A549 (cell line): Measurements from ENCODE around the gene PAN2. TPM values are rescaled to one million over a fixed set of nuclear protein-coding genes. Genes with fewer than 3 reads are reported as not detected.
A peak's percentile ranks its signal among the peaks of the same experiment; 100 is the strongest.

Experiments
- ATAC-seq, 2 experiments: fragments of 200-7000 bp in 1 of 2; fragments of >200 bp in 1 of 2; cut with Nextera tagmentation in 1 of 2; cut with Tn5 transposase in 1 of 2; 3 replicates each; pipeline versions ENCODE4 v1.8.0 to v1.9.1; 2018 to 2020; ENCODE audit warnings: mild to moderate bottlenecking in 1 of 2, moderate library complexity in 1 of 2
- CTCF ChIA-PET: fragments of 300-600 bp; sonication (Branson Sonifier 250); formaldehyde crosslinking; extraction: SDS; loops from one replicate; lab custom pipeline; 2021; ENCODE audit warnings: antibody characterized with exemption, inconsistent platforms; lab: Yijun Ruan, JAX
- POLR2A ChIA-PET: fragments of 350-600 bp; formaldehyde crosslinking; extraction: SDS; loops from one replicate; lab custom pipeline; 2021; ENCODE audit warnings: antibody characterized with exemption, inconsistent platforms; lab: Yijun Ruan, JAX
- DNase-seq, 2 experiments: peaks; one replicate each; pipeline versions ENCODE4 v3.0.0 to v3.0.0-alpha.2; 2011 to 2016; ENCODE audit warnings: low read depth in 1 of 2, low spot score in 1 of 2
- FAIRE-seq: peaks from 2 replicates; lab custom pipeline; 2011; peaks lifted over from hg19 to GRCh38; lab: Jason Lieb, UNC
- H3K27ac ChIP-seq, 2 experiments: fragments of >200 bp; sonication (Bioruptor Twin); formaldehyde crosslinking; 3 replicates each; pipeline ENCODE4 v1.5.1; 2016 to 2017
- H3K4me1 ChIP-seq: fragments of >200 bp; sonication (Bioruptor Twin); formaldehyde crosslinking; 3 replicates; pipeline ENCODE4 v1.6.1; 2016
- H3K4me2 ChIP-seq: fragments of >200 bp; sonication (Bioruptor Twin); formaldehyde crosslinking; 3 replicates; pipeline ENCODE4 v1.6.1; 2016
- H3K4me3 ChIP-seq: fragments of >200 bp; sonication (Bioruptor Twin); formaldehyde crosslinking; 3 replicates; pipeline ENCODE4 v1.5.1; 2016
- H3K9me3 ChIP-seq: fragments of >200 bp; sonication (Bioruptor Twin); formaldehyde crosslinking; 3 replicates; pipeline ENCODE4 v1.6.1; 2016
- CBX8 ChIP-seq: fragments of 200-600 bp; sonication (generic); IDR thresholded peaks from 2 replicates; pipeline ENCODE4 v1.6.1; 2016
- CEBPB ChIP-seq, 2 experiments: fragments of >200 bp in 1 of 2; sonication (Bioruptor Twin) in 1 of 2; formaldehyde crosslinking in 1 of 2; IDR thresholded peaks; 2 replicates each; pipeline ENCODE4 v1.6.1; 2012 to 2016
- FOSB ChIP-seq: fragments of 250-450 bp; sonication (Bioruptor Pico); IDR thresholded peaks from 2 replicates; pipeline ENCODE4 v1.5.0; 2020; ENCODE audit warnings: mild to moderate bottlenecking, moderate library complexity
- GATA3 ChIP-seq: IDR thresholded peaks from 2 replicates; pipeline ENCODE4 v1.6.1; 2012; ENCODE audit warnings: borderline replicate concordance
- HOXA7 ChIP-seq: fragments of 250-450 bp; sonication (Bioruptor Pico); IDR thresholded peaks from 2 replicates; pipeline ENCODE4 v1.5.0; 2020; ENCODE audit warnings: mild to moderate bottlenecking, moderate library complexity
- KDM5A ChIP-seq: fragments of 200-600 bp; sonication (generic); IDR thresholded peaks from 2 replicates; pipeline ENCODE4 v1.6.1; 2016; ENCODE audit warnings: antibody characterized with exemption, mild to moderate bottlenecking
- NFE2L2 ChIP-seq: fragments of 150-350 bp; conservative IDR thresholded peaks from 2 replicates; pipeline ENCODE4 v1.6.1; 2014; ENCODE audit warnings: low read length
- POLR2A ChIP-seq: IDR thresholded peaks from 2 replicates; pipeline ENCODE4 v1.6.1; 2012; ENCODE audit warnings: mild to moderate bottlenecking, low read length
- SREBF2 ChIP-seq: fragments of 450-650 bp; IDR thresholded peaks from 2 replicates; pipeline ENCODE4 v1.6.1; 2014; ENCODE audit warnings: mild to moderate bottlenecking, moderate library complexity
- TP53 ChIP-seq: fragments of 250-450 bp; sonication (Bioruptor Pico); IDR thresholded peaks from 2 replicates; pipeline ENCODE4 v1.5.0; 2021; ENCODE audit warnings: mild to moderate bottlenecking, moderate library complexity
- ZFP36 ChIP-seq: fragments of 450-650 bp; IDR thresholded peaks from 2 replicates; pipeline ENCODE4 v1.6.1; 2014; ENCODE audit warnings: borderline replicate concordance; ENCODE audit not compliant: partially characterized antibody
- WGBS: methylation state at CpG from one replicate; pipeline ENCODE4 v1.1.6; 2017; ENCODE audit errors: missing lambda C conversion rate; 5-methylcytosine and 5-hydroxymethylcytosine counted together
- polyA plus RNA-seq, 4 experiments: library from polyadenylated mRNA; depleted of rRNA in 3 of 4; stranded (reverse); fragments of >200 nt; fragmentation: RNase III in 1 of 4; extraction: RNeasy Plus Mini Kit Qiagen cat#74134 plus additional on column Dnase treatment in 1 of 4; gene quantifications; 2 replicates in 3 of 4; 3 replicates in 1 of 4; pipeline ENCODE4 v1.2.3, GENCODE V29; 2011 to 2017
- TF ChIP-seq, protein P1 (sequence below): fragments of 250-450 bp; sonication (Bioruptor Pico); IDR thresholded peaks from 2 replicates; pipeline ENCODE4 v1.5.0; 2020; ENCODE audit warnings: low read depth, mild to moderate bottlenecking, moderate library complexity
- TF ChIP-seq, protein P2 (sequence below): fragments of >200 bp; sonication (Bioruptor Twin); formaldehyde crosslinking; IDR thresholded peaks from 3 replicates; pipeline ENCODE4 v1.5.1; 2016
- TF ChIP-seq, protein P3 (sequence below): fragments of >200 bp; sonication (Bioruptor Twin); formaldehyde crosslinking; IDR thresholded peaks from 2 replicates; pipeline ENCODE4 v1.6.1; 2016
- TF ChIP-seq, protein P4 (sequence below): IDR thresholded peaks from 2 replicates; pipeline ENCODE4 v1.6.1; 2012; ENCODE audit warnings: low read depth, borderline replicate concordance
- TF ChIP-seq, protein P5 (sequence below): fragments of >200 bp; sonication (Bioruptor Twin); formaldehyde crosslinking; IDR thresholded peaks from 3 replicates; pipeline ENCODE4 v1.6.1; 2016

The PAN2 gene
- polyA plus RNA-seq, 2 of the 4 experiments (the other 2 are of a cell fraction), result 30.0 to 66.8 TPM

DNA sequence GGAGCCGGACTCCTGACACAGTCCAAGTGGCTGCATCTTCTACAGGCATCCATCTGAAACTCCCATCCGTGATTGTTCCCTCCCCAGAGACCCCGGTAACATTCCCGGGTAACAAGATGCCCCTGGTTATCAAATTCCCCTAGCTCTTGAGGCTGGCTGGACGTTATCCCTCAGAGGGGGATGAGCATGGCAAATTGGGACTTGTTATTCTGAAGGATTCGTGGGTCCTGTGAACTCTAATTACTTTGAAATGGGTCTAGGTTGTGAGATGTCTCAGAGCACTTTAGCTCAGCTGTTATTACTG lies 642 bp upstream of the PAN2 start:
- DNase-seq (no peak), FAIRE-seq (no peak), ATAC-seq (peak; percentile 3; a peak in 4 of 6 replicates)
- Histone ChIP-seq H3K9me3 (no peaks in the 10 kb centered on the region), H3K4me2 (peak overlapping the region; percentile 83), H3K4me3 (peak overlapping the region; percentile 54), H3K4me1 (peaks cover 15% of the 10 kb centered on the region), H3K27ac (peak overlapping the region; percentile 91 to 92)
- CTCF ChIA-PET, result interaction anchor here (0.6 to 2.6 kb wide), 11 partner anchors 9 to 190 kb away, joined by 3 to 9 read pairs (median 3); partner anchors contain the start of gene STAT2
- peak; percentile 78; the same call in 1 of the 2 replicates for TF ChIP-seq TP53 (CRISPR knock-in tag)
- TF ChIP-seq, protein P1, sequence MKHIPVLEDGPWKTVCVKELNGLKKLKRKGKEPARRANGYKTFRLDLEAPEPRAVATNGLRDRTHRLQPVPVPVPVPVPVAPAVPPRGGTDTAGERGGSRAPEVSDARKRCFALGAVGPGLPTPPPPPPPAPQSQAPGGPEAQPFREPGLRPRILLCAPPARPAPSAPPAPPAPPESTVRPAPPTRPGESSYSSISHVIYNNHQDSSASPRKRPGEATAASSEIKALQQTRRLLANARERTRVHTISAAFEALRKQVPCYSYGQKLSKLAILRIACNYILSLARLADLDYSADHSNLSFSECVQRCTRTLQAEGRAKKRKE (CRISPR knock-in tag), result no peak
- TF ChIP-seq CBX8, result no peak
- TF ChIP-seq, protein P2, sequence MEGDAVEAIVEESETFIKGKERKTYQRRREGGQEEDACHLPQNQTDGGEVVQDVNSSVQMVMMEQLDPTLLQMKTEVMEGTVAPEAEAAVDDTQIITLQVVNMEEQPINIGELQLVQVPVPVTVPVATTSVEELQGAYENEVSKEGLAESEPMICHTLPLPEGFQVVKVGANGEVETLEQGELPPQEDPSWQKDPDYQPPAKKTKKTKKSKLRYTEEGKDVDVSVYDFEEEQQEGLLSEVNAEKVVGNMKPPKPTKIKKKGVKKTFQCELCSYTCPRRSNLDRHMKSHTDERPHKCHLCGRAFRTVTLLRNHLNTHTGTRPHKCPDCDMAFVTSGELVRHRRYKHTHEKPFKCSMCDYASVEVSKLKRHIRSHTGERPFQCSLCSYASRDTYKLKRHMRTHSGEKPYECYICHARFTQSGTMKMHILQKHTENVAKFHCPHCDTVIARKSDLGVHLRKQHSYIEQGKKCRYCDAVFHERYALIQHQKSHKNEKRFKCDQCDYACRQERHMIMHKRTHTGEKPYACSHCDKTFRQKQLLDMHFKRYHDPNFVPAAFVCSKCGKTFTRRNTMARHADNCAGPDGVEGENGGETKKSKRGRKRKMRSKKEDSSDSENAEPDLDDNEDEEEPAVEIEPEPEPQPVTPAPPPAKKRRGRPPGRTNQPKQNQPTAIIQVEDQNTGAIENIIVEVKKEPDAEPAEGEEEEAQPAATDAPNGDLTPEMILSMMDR, result no peak; the same call in 2 of the 3 replicates
- TF ChIP-seq, protein P3, sequence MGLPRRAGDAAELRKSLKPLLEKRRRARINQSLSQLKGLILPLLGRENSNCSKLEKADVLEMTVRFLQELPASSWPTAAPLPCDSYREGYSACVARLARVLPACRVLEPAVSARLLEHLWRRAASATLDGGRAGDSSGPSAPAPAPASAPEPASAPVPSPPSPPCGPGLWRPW, result no peak
- no peak for TF ChIP-seq GATA3
- 0 out of 2 replicates have a peak, but pooled peaks have one; percentile 18 for TF ChIP-seq POLR2A
- WGBS, result 9% methylated on average over 6 of the region's 6 CpGs
- POLR2A ChIA-PET, result interaction anchor here (0.5 to 2.5 kb wide), 5 partner anchors 18 to 345 kb away, joined by 3 to 21 read pairs (median 8); partner anchors contain the start of genes CNPY2, SPRYD4, STAT2 and TIMELESS

DNA sequence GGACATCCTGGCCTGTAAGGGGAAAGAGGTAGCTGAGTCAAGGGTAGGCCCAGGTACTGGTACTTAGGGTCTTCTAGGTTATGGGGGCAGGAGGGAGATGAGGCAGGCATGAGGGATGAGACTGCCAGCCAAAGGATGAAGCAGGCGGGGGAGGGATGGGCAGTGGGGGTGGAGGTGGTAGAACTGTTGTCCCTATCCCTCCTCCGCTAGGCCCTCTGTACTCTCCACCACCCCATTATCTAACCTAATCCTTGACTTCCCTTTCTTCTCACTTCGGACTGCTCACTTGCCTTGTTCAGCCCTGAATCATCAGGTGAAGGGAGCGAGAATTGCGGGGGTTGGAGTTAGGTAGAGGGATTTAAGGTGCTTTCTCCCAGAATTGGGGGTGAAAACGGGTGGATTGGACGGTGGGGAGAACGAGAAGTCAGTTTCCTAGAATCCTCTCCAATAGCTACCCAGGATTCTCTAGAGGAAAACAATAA lies 562 bp downstream of the PAN2 start:
- ChIA-PET POLR2A (interaction anchor here (0.5 to 2.5 kb wide), 9 partner anchors 9 to 1009 kb away, joined by 3 to 21 read pairs (median 3); partner anchors contain the start of genes CNPY2, SPRYD4, STAT2 and TIMELESS), CTCF (interaction anchor here (0.6 to 2.4 kb wide), 8 partner anchors 12 to 203 kb away, joined by 3 to 14 read pairs (median 4); partner anchors contain the start of gene COQ10A)
- peak overlapping the region; percentile 91 to 92 for H3K27ac ChIP-seq
- ATAC-seq (peak; percentile 11 to 27), FAIRE-seq (no peak), DNase-seq (peak in 1 of 2 experiments; percentile 31)
- peak overlapping the region; percentile 54 for H3K4me3 ChIP-seq
- WGBS, result 31% methylated on average over 8 of the region's 8 CpGs
- H3K4me1 ChIP-seq, result peaks cover 15% of the 10 kb centered on the region
- TF ChIP-seq ZFP36 (no peak), GATA3 (no peak), FOSB (CRISPR knock-in tag) (peak; percentile 29; the same call in 1 of the 2 replicates), KDM5A (no peak), HOXA7 (CRISPR knock-in tag) (0 out of 2 replicates have a peak, but pooled peaks have one; percentile 30), NFE2L2 (no peak), POLR2A (no peak; the same call in 1 of the 2 replicates), CBX8 (no peak), SREBF2 (no peak), CEBPB (IDR thresholded peaks at IDR 0.05) (no peak)
- TF ChIP-seq, protein P1 (CRISPR knock-in tag), result no peak
- TF ChIP-seq, protein P4, sequence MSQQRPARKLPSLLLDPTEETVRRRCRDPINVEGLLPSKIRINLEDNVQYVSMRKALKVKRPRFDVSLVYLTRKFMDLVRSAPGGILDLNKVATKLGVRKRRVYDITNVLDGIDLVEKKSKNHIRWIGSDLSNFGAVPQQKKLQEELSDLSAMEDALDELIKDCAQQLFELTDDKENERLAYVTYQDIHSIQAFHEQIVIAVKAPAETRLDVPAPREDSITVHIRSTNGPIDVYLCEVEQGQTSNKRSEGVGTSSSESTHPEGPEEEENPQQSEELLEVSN, result no peak
- TF ChIP-seq, protein P5, sequence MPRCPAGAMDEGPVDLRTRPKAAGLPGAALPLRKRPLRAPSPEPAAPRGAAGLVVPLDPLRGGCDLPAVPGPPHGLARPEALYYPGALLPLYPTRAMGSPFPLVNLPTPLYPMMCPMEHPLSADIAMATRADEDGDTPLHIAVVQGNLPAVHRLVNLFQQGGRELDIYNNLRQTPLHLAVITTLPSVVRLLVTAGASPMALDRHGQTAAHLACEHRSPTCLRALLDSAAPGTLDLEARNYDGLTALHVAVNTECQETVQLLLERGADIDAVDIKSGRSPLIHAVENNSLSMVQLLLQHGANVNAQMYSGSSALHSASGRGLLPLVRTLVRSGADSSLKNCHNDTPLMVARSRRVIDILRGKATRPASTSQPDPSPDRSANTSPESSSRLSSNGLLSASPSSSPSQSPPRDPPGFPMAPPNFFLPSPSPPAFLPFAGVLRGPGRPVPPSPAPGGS, result no peak
- no peaks in the 10 kb centered on the region for H3K9me3 ChIP-seq
- peak overlapping the region; percentile 96 for H3K4me2 ChIP-seq
